Loucy (cell line): ENCODE measurements around the gene RPL41.

Experiments
- H2AFZ ChIP-seq: fragments of 200-600 bp; sonication (generic); 2 replicates; pipeline ENCODE4 v1.6.0; 2016; ENCODE audit warnings: antibody characterized with exemption, mild to moderate bottlenecking, low read length, moderate library complexity
- H3F3A ChIP-seq: fragments of 200-600 bp; 2 replicates; pipeline ENCODE4 v1.6.0; 2016; ENCODE audit warnings: antibody characterized with exemption, low read depth, mild to moderate bottlenecking
- H3K27me3 ChIP-seq: fragments of 200-600 bp; sonication (generic); 2 replicates; pipeline ENCODE4 v1.6.1; 2014; ENCODE audit warnings: low read length, mild to moderate bottlenecking; ENCODE audit not compliant: insufficient read depth, poor library complexity, severe bottlenecking
- H3K36me3 ChIP-seq: fragments of 200-600 bp; sonication (generic); 2 replicates; pipeline ENCODE4 v1.6.1; 2016; ENCODE audit warnings: low read length; ENCODE audit not compliant: insufficient read depth
- H3K4me1 ChIP-seq: fragments of 200-600 bp; sonication (generic); 2 replicates; pipeline ENCODE4 v1.5.1; 2014; ENCODE audit warnings: low read length, mild to moderate bottlenecking; ENCODE audit not compliant: insufficient read depth, poor library complexity, severe bottlenecking
- H3K4me2 ChIP-seq: fragments of 200-600 bp; sonication (generic); 2 replicates; pipeline ENCODE4 v1.6.0; 2014; ENCODE audit warnings: antibody characterized with exemption, low read length, low read depth, mild to moderate bottlenecking; ENCODE audit not compliant: poor library complexity, severe bottlenecking
- H3K4me3 ChIP-seq: fragments of 200-600 bp; sonication (generic); 2 replicates; pipeline ENCODE4 v1.5.1; 2014; ENCODE audit warnings: low read length, mild to moderate bottlenecking, mixed read lengths; ENCODE audit not compliant: poor library complexity, severe bottlenecking
- H3K79me2 ChIP-seq: fragments of 200-600 bp; sonication (generic); 2 replicates; pipeline ENCODE4 v1.6.1; 2014; ENCODE audit warnings: low read length; ENCODE audit not compliant: insufficient read depth
- H3K9ac ChIP-seq: fragments of 200-600 bp; sonication (generic); 2 replicates; pipeline ENCODE4 v1.6.0; 2014; ENCODE audit warnings: mild to moderate bottlenecking, low read depth, low read length, moderate library complexity; ENCODE audit not compliant: poor library complexity, severe bottlenecking
- H3K9me2 ChIP-seq: fragments of 200-600 bp; sonication (generic); replicated peaks from 2 replicates; pipeline ENCODE4 v1.6.1; 2016; ENCODE audit warnings: low read depth, low read length, mixed read lengths
- H3K9me3 ChIP-seq: fragments of 200-600 bp; sonication (generic); 2 replicates; pipeline ENCODE4 v1.6.1; 2014; ENCODE audit warnings: mild to moderate bottlenecking, antibody characterized with exemption, low read length, low read depth; ENCODE audit not compliant: insufficient read depth
- H4K20me1 ChIP-seq: fragments of 200-600 bp; sonication (generic); 2 replicates; pipeline ENCODE4 v1.6.0; 2014; ENCODE audit warnings: antibody characterized with exemption, low read length, mild to moderate bottlenecking; ENCODE audit not compliant: insufficient read depth, poor library complexity, severe bottlenecking
- EZH2phosphoT487 ChIP-seq: fragments of 200-600 bp; IDR thresholded peaks from 2 replicates; pipeline ENCODE4 v1.6.1; 2018; ENCODE audit warnings: antibody characterized with exemption, mild to moderate bottlenecking, moderate library complexity, borderline replicate concordance
- TF ChIP-seq, protein P1 (sequence below): fragments of 200-600 bp; sonication (generic); conservative IDR thresholded peaks from 2 replicates; pipeline ENCODE4 v1.5.1; 2014; ENCODE audit warnings: mild to moderate bottlenecking, antibody characterized with exemption, low read length

The RPL41 gene

DNA sequence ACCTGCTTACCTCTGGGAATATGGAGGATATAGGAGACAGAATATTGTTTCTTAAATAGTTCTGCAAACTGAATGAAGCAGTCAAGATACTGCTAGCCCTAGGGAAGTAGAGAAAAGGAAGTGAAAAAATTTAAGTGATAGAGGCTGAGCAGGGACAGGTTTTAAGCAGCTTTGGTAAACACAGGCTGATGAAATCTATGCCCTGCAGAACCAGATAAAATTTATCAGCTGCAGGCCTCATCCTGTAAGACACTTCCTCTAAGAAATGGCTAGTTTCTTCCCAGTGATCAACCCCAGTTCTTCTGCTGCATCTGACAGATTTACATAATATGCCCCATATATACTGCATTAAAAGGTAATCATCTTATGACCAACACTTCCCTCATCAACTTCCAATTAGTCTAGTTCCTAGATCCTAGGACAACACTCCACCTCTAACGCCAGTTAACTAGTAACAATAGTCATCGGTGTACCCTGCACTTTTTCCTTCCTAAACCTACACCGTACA is 10.4 kb downstream of the RPL41 start:
- H3K9ac ChIP-seq, result peak overlapping the region; percentile 81
- H3K9me3 ChIP-seq, result no peaks in the 10 kb centered on the region
- H3K79me2 ChIP-seq, result peaks cover 42% of the 10 kb centered on the region
- no peak overlapping the region for H2AFZ ChIP-seq
- H3K27me3 ChIP-seq, result no peaks in the 10 kb centered on the region
- H3K4me3 ChIP-seq, result peak overlapping the region; percentile 75
- H3F3A ChIP-seq, result peaks cover 7% of the 10 kb centered on the region
- peaks cover 5% of the 10 kb centered on the region for H4K20me1 ChIP-seq
- TF ChIP-seq, protein P1, sequence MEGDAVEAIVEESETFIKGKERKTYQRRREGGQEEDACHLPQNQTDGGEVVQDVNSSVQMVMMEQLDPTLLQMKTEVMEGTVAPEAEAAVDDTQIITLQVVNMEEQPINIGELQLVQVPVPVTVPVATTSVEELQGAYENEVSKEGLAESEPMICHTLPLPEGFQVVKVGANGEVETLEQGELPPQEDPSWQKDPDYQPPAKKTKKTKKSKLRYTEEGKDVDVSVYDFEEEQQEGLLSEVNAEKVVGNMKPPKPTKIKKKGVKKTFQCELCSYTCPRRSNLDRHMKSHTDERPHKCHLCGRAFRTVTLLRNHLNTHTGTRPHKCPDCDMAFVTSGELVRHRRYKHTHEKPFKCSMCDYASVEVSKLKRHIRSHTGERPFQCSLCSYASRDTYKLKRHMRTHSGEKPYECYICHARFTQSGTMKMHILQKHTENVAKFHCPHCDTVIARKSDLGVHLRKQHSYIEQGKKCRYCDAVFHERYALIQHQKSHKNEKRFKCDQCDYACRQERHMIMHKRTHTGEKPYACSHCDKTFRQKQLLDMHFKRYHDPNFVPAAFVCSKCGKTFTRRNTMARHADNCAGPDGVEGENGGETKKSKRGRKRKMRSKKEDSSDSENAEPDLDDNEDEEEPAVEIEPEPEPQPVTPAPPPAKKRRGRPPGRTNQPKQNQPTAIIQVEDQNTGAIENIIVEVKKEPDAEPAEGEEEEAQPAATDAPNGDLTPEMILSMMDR, result no peak
- no peak for TF ChIP-seq EZH2phosphoT487
- peaks cover 51% of the 10 kb centered on the region for H3K4me1 ChIP-seq
- no peaks in the 10 kb centered on the region for H3K9me2 ChIP-seq
- H3K4me2 ChIP-seq, result peak overlapping the region; percentile 95
- peaks cover 11% of the 10 kb centered on the region; the same call in 1 of the 2 replicates for H3K36me3 ChIP-seq

DNA sequence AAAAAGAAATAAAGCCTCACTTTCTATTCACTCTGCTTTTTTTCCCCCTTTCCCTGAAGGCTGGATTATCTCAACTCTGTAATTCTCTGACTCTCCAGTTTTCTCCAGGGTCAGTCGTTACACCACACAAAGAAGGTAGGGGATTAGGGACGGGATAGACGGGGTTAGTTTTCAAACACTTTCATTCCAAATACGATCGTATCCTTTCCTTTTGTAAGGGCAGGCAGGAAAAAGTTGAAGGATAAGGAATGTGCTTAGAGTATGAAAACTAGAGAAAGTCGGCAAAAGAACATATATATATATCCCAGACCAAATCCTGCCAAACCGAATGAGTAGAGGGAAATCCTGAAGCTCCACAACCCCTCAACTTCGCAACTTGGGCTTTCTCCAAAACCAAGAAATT is 11.1 kb downstream of the RPL41 start:
- no peaks in the 10 kb centered on the region for H3K9me2 ChIP-seq
- H3K9me3 ChIP-seq, result no peaks in the 10 kb centered on the region
- no peak for TF ChIP-seq EZH2phosphoT487
- TF ChIP-seq, protein P1, result no peak
- peaks cover 5% of the 10 kb centered on the region for H4K20me1 ChIP-seq
- H3K36me3 ChIP-seq, result peaks cover 18% of the 10 kb centered on the region; the same call in 1 of the 2 replicates
- peak overlapping the region; percentile 52; the same call in 1 of the 2 replicates for H2AFZ ChIP-seq
- H3F3A ChIP-seq, result peaks cover 7% of the 10 kb centered on the region
- peak overlapping the region; percentile 81 for H3K9ac ChIP-seq
- H3K4me3 ChIP-seq, result peak overlapping the region; percentile 75
- peaks cover 49% of the 10 kb centered on the region for H3K79me2 ChIP-seq
- H3K27me3 ChIP-seq, result no peaks in the 10 kb centered on the region
- peak overlapping the region; percentile 95 for H3K4me2 ChIP-seq
- peaks cover 52% of the 10 kb centered on the region for H3K4me1 ChIP-seq

DNA sequence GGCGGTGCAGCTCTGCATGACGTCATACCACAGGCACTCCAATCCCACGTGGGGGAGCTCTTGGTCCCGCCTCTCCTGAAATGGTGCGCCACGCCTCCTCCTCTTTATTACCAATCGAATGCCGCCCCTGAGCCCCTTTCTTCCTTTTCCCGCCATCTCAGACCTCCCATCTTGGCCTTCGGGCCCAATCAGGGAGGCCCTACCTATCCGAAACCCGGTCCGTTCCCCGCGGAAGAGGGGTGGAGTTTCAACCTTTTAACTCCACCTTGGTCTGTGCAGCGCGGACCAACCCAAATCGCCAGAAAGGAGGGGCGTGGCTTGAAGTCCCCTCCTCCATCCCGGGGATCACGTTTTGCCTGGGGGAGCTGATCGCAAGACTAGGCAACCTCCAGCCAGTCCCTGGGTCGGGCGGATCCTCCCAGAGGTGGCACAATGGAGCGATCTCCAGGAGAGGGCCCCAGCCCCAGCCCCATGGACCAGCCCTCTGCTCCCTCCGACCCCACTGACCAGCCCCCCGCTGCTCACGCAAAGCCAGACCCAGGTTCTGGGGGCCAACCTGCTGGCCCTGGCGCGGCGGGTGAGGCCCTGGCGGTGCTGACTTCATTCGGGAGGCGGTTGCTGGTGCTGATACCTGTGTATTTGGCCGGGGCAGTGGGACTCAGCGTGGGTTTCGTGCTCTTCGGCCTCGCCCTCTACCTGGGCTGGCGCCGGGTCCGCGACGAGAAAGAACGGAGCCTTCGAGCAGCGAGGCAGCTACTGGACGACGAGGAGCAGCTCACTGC is 11.6 kb downstream of the RPL41 start, which contains the start of gene ESYT1:
Gene ESYT1, plus strand, starts transcription at position 380 of the 782 bp plus-strand sequence. Its CDS starts 53 bp downstream, at position 433.
- TF ChIP-seq, protein P1, result no peak
- TF ChIP-seq EZH2phosphoT487, result no peak
- Histone ChIP-seq H3K9ac (peak within 1 kb of the TSS; percentile 86), H4K20me1 (peaks cover 5% of the 10 kb centered on the region), H3F3A (peaks cover 7% of the 10 kb centered on the region), H3K4me2 (peak within 1 kb of the TSS; percentile 95), H3K27me3 (no peaks in the 10 kb centered on the region), H2AFZ (peak within 1 kb of the TSS; percentile 52; the same call in 1 of the 2 replicates), H3K36me3 (peaks cover 21% of the 10 kb centered on the region; the same call in 1 of the 2 replicates), H3K4me3 (peak within 1 kb of the TSS; percentile 87), H3K79me2 (peaks cover 51% of the 10 kb centered on the region), H3K9me3 (no peaks in the 10 kb centered on the region), H3K4me1 (peaks cover 52% of the 10 kb centered on the region), H3K9me2 (no peaks in the 10 kb centered on the region)
